ENCODE data around the gene INTS13.
A peak's percentile ranks its signal among the peaks of the same experiment; 100 is the strongest.

The INTS13 gene

DNA sequence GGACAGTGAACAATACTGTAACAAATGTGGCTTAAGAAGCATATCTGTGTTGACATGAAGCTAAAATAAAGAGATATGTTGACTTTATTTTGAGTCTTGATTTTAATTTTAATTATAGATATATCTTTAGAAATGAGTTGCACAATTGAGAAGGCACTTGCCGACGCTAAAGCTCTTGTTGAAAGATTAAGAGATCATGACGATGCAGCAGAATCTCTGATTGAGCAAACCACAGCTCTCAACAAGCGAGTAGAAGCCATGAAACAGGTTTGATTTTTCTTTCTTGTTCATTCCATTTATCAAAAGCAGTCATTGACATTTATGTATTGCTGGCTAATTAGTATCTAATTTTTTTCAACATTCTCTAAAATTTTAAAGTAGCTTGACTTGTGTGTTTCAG lies 16.2 kb upstream of the INTS13 start:
- Histone ChIP-seq H3K36me3 (ENCODE audit: control insufficient read depth, insufficient read depth, low read length, severe bottlenecking) (peaks cover 34% of the 10 kb centered on the region), H3K9me3 (ENCODE audit: control insufficient read depth, low read length) (no peaks in the 10 kb centered on the region), H3K4me3 (ENCODE audit: low read length) (no peak overlapping the region), H3K9ac (ENCODE audit: low read length) (no peak overlapping the region), H3K27me3 (replicated peaks; ENCODE audit: control insufficient read depth, insufficient read depth, low read length) (no peaks in the 10 kb centered on the region), H3K4me1 (ENCODE audit: control insufficient read depth, insufficient read depth, low read length) (peaks cover 13% of the 10 kb centered on the region)
- no peak for DNase-seq (ENCODE audit: low read depth)

DNA sequence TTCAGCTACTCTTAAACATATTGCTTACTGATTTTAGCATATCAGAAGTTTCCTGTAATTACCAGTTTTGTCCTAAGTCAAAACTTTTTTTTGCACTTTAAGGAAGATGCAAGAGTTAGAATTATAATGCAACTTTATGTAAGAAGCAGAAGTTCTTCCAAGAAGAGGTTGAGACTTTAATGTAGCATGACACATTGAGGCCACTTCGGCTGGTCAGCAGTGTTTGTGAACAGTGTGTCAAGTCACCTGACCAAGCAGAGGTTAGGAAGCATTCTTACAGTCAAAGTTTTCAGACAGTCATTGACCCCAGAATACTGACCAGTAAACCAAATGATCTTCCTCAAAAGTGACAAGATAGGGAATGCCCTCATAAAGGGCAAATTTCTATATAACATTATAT lies 15.7 kb upstream of the INTS13 start:
- Histone ChIP-seq H3K4me3 (ENCODE audit: low read length) (no peak overlapping the region), H3K9ac (ENCODE audit: low read length) (peak overlapping the region; percentile 42), H3K9me3 (ENCODE audit: control insufficient read depth, low read length) (no peaks in the 10 kb centered on the region), H3K27me3 (replicated peaks; ENCODE audit: control insufficient read depth, insufficient read depth, low read length) (no peaks in the 10 kb centered on the region), H3K4me1 (ENCODE audit: control insufficient read depth, insufficient read depth, low read length) (peaks cover 13% of the 10 kb centered on the region), H3K36me3 (ENCODE audit: control insufficient read depth, insufficient read depth, low read length, severe bottlenecking) (peaks cover 28% of the 10 kb centered on the region)
- DNase-seq (ENCODE audit: low read depth), result peak; percentile 74

DNA sequence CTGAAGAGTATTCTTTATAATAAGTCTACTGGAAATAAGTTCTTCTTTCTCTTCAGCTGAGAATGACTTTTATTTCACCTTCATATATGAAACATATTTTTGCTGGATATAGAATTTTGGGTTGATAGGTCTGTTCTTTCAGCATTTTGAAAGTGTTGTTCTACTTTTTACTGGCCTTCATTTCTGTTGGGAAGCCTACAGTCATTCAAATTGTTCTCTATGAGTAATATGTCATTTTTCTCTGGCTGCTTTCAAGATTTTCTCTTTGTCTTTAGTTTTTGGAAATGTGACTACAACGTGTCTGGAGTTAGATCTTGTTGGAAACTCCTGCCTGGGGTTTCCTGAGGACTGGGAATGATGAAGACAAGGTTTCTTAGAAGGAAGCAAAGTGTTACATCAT lies 10.5 kb upstream of the INTS13 start:
- no peak for DNase-seq (ENCODE audit: low read depth)
- no peak overlapping the region for H3K9ac ChIP-seq (ENCODE audit: low read length)
- no peaks in the 10 kb centered on the region for H3K9me3 ChIP-seq (ENCODE audit: control insufficient read depth, low read length)
- H3K36me3 ChIP-seq (ENCODE audit: control insufficient read depth, insufficient read depth, low read length, severe bottlenecking), result no peaks in the 10 kb centered on the region
- H3K27me3 ChIP-seq (replicated peaks; ENCODE audit: control insufficient read depth, insufficient read depth, low read length), result no peaks in the 10 kb centered on the region
- H3K4me1 ChIP-seq (ENCODE audit: control insufficient read depth, insufficient read depth, low read length), result peaks cover 8% of the 10 kb centered on the region
- no peak overlapping the region for H3K4me3 ChIP-seq (ENCODE audit: low read length)

DNA sequence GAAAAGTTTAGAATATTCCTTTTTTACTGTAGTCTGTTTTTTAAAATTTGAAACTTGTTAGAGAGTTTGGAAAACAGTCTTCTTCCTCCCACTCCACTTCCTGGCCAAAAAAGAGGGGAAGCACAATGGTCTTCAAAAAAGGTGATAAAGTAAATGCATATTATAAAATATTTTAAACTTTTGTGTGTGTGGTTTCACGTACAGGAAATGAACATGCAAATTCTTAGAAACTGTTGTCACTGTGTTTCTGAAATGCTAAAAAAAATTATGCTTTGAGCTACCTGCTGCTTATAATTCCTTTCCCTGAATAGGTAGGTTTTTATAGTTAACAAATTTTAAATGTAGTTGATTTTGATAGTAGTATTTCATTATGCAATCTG lies 3.4 kb upstream of the INTS13 start:
- peak overlapping the region; percentile 99 for H3K9ac ChIP-seq (ENCODE audit: low read length)
- no peaks in the 10 kb centered on the region for H3K27me3 ChIP-seq (replicated peaks; ENCODE audit: control insufficient read depth, insufficient read depth, low read length)
- H3K4me3 ChIP-seq (ENCODE audit: low read length), result peak overlapping the region; percentile 100
- peaks cover 48% of the 10 kb centered on the region for H3K4me1 ChIP-seq (ENCODE audit: control insufficient read depth, insufficient read depth, low read length)
- no peaks in the 10 kb centered on the region for H3K9me3 ChIP-seq (ENCODE audit: control insufficient read depth, low read length)
- H3K36me3 ChIP-seq (ENCODE audit: control insufficient read depth, insufficient read depth, low read length, severe bottlenecking), result no peaks in the 10 kb centered on the region
- DNase-seq (ENCODE audit: low read depth), result no peak

DNA sequence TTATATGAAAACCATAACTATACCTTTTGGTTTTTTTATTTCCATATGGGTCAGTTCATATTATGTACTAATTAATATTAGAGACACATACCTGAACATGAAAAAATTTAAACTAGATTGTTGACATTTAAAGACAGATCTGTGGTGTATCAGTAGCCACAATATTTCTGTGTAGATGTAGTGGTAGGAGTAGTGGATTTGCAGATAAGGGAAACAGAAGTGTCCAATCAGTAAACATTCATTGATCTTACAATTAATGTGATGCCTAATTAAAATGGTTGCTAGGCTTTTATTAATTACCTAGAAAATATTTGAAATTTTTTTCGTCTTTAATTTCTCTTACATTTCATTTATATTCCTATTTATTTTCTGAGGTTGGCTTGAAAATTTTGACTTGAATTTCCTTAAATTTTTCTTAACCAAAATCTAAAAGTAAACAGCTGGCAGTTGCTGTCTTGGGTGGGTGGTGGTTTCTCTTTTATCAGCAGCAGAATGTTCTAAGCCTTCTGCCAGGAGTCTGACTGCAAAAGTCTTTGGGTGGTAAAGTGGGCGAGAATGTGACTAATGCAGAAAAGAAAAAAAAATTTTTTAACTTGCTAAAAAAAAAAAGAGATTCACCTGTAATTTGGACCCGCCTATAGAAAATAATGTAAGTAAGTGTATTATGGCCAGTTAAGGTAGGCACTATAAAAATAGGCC lies 2.9 kb upstream of the INTS13 start:
- Histone ChIP-seq H3K27me3 (replicated peaks; ENCODE audit: control insufficient read depth, insufficient read depth, low read length) (no peaks in the 10 kb centered on the region), H3K9me3 (ENCODE audit: control insufficient read depth, low read length) (no peaks in the 10 kb centered on the region), H3K4me3 (ENCODE audit: low read length) (peak overlapping the region; percentile 100), H3K36me3 (ENCODE audit: control insufficient read depth, insufficient read depth, low read length, severe bottlenecking) (no peaks in the 10 kb centered on the region), H3K9ac (ENCODE audit: low read length) (peak overlapping the region; percentile 99), H3K4me1 (ENCODE audit: control insufficient read depth, insufficient read depth, low read length) (peaks cover 54% of the 10 kb centered on the region)
- peak; percentile 36 for DNase-seq (ENCODE audit: low read depth)

DNA sequence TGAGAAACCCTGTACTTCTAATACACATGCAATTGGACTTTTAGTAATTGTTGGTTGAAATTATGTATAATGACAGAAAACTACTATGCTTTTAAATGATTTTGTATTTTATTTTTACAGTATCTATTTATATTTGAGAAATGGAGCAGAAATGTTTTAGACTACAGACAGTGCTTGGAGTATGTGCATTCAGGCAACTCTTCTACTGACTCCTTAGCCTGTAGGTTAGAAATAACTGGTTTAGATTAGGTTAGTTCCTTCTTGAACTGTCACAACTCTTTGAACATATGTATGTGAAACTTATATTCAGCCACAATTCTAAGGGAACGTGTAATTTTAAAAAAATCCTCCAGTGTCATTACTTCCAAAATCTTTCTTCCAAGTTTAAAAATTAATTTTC lies 2.2 kb upstream of the INTS13 start:
- peak overlapping the region; percentile 99 for H3K9ac ChIP-seq (ENCODE audit: low read length)
- no peaks in the 10 kb centered on the region for H3K27me3 ChIP-seq (replicated peaks; ENCODE audit: control insufficient read depth, insufficient read depth, low read length)
- H3K36me3 ChIP-seq (ENCODE audit: control insufficient read depth, insufficient read depth, low read length, severe bottlenecking), result no peaks in the 10 kb centered on the region
- peaks cover 58% of the 10 kb centered on the region for H3K4me1 ChIP-seq (ENCODE audit: control insufficient read depth, insufficient read depth, low read length)
- peak overlapping the region; percentile 100 for H3K4me3 ChIP-seq (ENCODE audit: low read length)
- peak; percentile 10 for DNase-seq (ENCODE audit: low read depth)
- no peaks in the 10 kb centered on the region for H3K9me3 ChIP-seq (ENCODE audit: control insufficient read depth, low read length)

DNA sequence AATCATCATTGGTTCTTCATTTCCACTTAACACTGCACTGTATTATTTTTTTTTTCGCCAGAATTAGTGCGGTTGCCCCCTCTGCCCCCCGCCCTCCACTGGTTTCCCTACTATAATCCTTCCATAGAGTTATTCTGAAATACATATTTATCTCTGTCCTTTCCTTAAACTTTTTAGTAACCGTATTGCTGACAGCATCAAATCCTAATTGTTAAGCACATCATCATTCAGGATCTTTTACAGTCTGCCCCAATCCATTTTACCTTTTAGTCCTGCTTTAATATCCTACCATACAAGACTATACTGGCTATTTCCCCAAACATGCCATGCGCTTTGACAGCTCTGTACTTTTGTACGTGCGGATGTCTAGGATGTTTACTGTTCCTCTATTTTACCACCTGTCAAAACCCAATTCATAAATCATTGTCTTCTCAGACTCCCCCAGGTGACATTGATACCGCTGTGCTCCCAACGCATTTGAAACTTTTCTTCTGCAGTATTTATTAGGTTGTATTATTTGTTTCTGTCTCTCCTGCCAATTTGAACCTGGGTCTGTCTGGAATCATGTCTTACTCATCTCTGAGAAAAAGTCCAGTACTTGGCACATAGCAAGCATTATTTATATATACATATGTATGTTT lies 1.5 kb upstream of the INTS13 start:
- peaks cover 62% of the 10 kb centered on the region for H3K4me1 ChIP-seq (ENCODE audit: control insufficient read depth, insufficient read depth, low read length)
- H3K4me3 ChIP-seq (ENCODE audit: low read length), result peak overlapping the region; percentile 100
- H3K9me3 ChIP-seq (ENCODE audit: control insufficient read depth, low read length), result no peaks in the 10 kb centered on the region
- peak; percentile 38 for DNase-seq (ENCODE audit: low read depth)
- no peaks in the 10 kb centered on the region for H3K27me3 ChIP-seq (replicated peaks; ENCODE audit: control insufficient read depth, insufficient read depth, low read length)
- H3K36me3 ChIP-seq (ENCODE audit: control insufficient read depth, insufficient read depth, low read length, severe bottlenecking), result no peaks in the 10 kb centered on the region
- peak overlapping the region; percentile 99 for H3K9ac ChIP-seq (ENCODE audit: low read length)

DNA sequence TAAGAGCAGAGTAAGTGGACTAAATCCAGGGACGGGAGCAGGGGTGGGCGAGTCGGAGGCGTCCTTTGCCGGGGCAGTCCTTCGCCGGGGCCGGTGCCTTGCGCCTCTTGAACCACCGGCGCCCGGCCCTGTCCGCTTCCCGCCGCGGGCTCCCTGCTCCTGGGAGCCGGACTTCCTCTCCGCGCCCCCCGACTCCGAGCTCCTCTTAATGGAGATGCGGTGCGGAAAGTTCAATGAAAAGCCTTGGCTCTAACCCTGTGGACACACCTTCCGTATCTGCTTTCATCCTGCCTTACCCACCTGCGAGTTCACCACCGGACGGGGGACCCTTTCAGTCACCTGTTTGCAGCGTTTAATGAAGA lies 901 bp upstream of the INTS13 start:
- peak; percentile 70 for DNase-seq (ENCODE audit: low read depth)

DNA sequence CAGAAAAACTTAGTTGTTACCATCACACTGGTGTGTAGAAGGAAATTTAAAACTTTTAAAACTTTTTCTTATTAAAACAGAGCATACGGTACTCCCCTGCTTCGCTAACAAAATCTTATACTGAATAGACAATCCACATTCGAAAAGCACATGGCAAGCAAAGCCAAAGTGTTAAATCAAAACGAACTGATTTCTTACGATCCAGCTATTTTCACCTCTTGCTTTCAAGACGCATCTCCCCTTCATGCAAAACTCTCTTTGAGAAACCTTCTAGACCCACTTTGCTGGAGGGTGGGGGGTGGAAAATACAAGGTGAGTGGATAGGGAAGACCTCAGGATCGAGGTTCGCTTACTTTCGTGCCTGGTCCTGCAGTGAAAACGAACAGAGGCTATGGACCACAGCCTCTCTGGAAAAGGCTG lies 328 bp downstream of the INTS13 start:
- Histone ChIP-seq H3K36me3 (ENCODE audit: control insufficient read depth, insufficient read depth, low read length, severe bottlenecking) (peaks cover 9% of the 10 kb centered on the region), H3K4me1 (ENCODE audit: control insufficient read depth, insufficient read depth, low read length) (peaks cover 53% of the 10 kb centered on the region), H3K9ac (ENCODE audit: low read length) (peak overlapping the region; percentile 99), H3K27me3 (replicated peaks; ENCODE audit: control insufficient read depth, insufficient read depth, low read length) (no peaks in the 10 kb centered on the region), H3K4me3 (ENCODE audit: low read length) (peak overlapping the region; percentile 100), H3K9me3 (ENCODE audit: control insufficient read depth, low read length) (no peaks in the 10 kb centered on the region)
- DNase-seq (ENCODE audit: low read depth), result peak; percentile 32

More for the DNA sequence above, 901 bp upstream of the INTS13 start:
- H3K4me1 ChIP-seq (ENCODE audit: control insufficient read depth, insufficient read depth, low read length), result peaks cover 62% of the 10 kb centered on the region
- no peaks in the 10 kb centered on the region for H3K27me3 ChIP-seq (replicated peaks; ENCODE audit: control insufficient read depth, insufficient read depth, low read length)
- H3K4me3 ChIP-seq (ENCODE audit: low read length), result peak overlapping the region; percentile 100
- no peaks in the 10 kb centered on the region for H3K9me3 ChIP-seq (ENCODE audit: control insufficient read depth, low read length)
- peaks cover 6% of the 10 kb centered on the region for H3K36me3 ChIP-seq (ENCODE audit: control insufficient read depth, insufficient read depth, low read length, severe bottlenecking)
- peak overlapping the region; percentile 99 for H3K9ac ChIP-seq (ENCODE audit: low read length)

DNA sequence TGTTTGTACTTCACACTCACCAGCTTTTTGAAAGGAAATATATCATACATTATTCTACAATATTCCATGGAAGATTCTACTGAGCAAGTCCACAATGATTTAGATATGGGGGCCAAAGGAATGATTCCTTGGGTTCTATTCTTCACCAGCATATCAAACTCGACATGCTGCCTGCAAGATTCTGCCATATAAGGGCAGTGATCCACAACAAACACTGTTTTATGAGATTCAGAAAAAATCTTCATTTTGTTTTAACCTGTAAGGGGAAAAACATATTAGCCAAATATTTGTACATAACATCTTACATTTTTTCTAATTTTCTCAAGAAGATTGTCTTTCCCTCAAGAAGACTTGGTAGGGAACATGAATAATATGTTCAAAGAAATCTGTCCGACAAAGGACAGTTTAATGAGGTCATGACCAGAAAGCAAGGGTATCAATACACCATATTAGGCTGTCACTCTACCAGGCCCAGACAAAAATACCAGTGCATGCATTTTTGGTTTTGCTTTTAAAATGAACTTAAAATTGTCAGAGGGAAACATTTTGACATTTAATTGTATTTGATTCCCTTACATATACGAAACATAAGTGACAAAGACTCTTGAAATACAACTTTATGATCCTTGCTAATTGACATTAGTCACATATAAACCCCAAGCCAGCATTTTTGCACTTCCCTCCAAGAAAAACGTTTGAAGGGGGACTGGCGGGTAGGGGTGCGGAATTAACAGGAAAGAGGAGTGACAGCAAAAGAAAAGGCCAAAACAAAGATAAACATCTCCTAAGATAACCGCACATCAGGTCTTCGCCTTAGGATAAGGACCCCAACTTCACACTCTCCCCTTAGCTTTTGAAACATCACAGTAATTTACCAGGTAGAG lies 980 bp downstream of the INTS13 start:
- peak; percentile 38 for DNase-seq (ENCODE audit: low read depth)
- H3K27me3 ChIP-seq (replicated peaks; ENCODE audit: control insufficient read depth, insufficient read depth, low read length), result no peaks in the 10 kb centered on the region
- H3K9ac ChIP-seq (ENCODE audit: low read length), result peak overlapping the region; percentile 99
- H3K4me1 ChIP-seq (ENCODE audit: control insufficient read depth, insufficient read depth, low read length), result peaks cover 48% of the 10 kb centered on the region
- peak overlapping the region; percentile 100 for H3K4me3 ChIP-seq (ENCODE audit: low read length)
- no peaks in the 10 kb centered on the region for H3K9me3 ChIP-seq (ENCODE audit: control insufficient read depth, low read length)
- peaks cover 11% of the 10 kb centered on the region for H3K36me3 ChIP-seq (ENCODE audit: control insufficient read depth, insufficient read depth, low read length, severe bottlenecking)
